Uterus (tissue), 2 donors: ENCODE measurements around the gene CEP131.

Experiments used
- CTCF ChIP-seq, 4 experiments: fragments of 200-600 bp in 2 of 4; fragments of 450-650 bp in 2 of 4; sonication (generic) in 2 of 4; IDR thresholded peaks; one replicate each; pipeline ENCODE4 v1.5.1; 2016 to 2019; ENCODE audit warnings: antibody characterized with exemption in 4 of 4, mild to moderate bottlenecking in 2 of 4, moderate library complexity in 1 of 4
- POLR2A ChIP-seq, 2 donors: fragments of 450-650 bp; IDR thresholded peaks; one replicate each; pipeline ENCODE4 v1.6.1; 2016; ENCODE audit warnings: antibody characterized with exemption in 2 of 2, mild to moderate bottlenecking in 1 of 2, moderate library complexity in 1 of 2

- TF ChIP-seq CTCF (IDR thresholded peaks at IDR 0.05) (no peak), POLR2A (IDR thresholded peaks at IDR 0.05) (no peak)
These were observed 22.6 kb downstream of the CEP131 start for GRCh38 chr17:81200201-81200600.
